Non-pigmented ciliary epithelial cell (primary cell): Measurements from ENCODE around the gene GPATCH2L.

Experiments used
- DNase-seq: peaks from one replicate; pipeline ENCODE4 v3.0.0-alpha.2; 2010; ENCODE audit warnings: low read depth

GPATCH2L gene

GRCh38 chr14:76201162-76201561, 49.4 kb downstream of the GPATCH2L start:
- DNase-seq = peak; percentile 69

DNA sequence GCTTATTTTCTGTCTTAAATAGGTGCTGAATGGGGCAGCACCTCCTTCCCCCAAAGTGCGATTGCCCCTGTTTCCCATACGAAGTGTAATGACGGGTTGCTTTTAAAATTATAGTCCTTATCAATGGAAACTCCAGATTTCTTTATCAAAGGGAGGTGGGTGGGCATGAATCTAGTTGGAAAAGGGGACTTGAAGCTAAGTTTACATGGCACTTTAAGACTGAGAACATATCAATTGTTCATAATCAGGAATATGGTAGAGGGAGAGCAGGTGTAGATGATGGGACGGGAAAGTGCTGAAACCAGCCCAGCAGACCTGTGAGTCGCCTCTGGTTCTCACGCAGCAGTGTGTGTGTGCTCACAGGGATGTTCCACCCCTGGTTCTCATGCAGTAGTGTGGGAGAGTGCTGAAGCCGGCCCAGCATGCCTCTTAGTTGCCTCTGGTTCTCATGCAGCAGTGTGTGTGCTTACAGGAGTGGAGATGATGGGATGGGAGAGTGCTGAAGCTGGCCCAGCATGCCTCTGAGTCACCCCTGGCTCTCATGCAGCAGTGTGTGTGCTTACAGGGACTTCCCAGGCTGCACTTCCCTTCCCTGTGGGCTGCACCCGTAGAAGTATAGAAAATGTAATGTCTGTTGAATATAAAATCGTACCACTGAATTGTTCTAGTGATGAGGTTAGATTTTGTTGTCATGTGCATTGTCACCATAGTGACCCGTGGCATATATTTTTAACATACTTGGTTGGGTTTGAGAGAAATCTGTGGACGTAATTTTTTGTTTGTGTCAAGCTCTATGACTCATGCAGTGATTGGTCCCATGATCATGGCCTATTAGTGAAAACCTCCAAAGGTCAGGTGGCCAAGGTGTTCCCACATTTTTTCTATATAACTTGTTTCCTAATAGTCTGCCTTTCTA, 51.6 kb downstream of the GPATCH2L start:
- peak; percentile 93 for DNase-seq

DNA sequence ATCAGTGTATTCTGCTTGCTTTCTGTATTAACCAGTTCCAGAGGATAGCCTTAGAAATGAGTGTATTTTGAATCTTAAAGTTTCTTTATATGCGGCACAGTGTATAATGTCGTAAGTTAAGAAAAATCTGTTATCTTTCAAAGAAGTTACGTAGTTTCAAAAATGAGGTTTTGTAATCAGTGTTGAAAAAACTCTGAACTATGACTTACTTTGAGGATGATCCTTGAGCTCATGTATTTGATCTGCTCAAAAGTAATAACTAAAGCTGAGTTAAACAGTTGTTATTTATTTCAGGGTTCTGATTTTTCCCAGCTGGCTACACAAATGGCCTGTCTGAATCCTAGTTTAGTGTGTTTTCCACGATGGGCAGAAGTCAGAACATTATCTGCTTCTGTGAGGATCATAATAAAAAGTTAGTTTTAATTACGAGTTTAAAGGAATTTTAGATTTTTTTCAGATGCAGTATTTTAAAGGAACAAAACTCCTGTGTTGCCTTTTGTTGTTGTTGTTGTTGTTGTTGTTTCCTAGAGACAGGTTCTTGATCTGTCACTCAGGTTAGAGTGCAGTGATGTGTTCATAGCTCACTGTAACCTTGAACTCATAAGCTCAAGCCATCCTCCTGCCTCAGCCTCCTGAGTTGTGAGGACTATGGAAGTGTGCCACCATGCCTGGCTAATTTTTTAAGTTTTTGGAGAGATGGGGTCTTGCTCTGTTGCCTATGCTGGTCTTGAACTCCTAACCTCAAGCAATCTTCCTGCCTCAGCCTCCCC, 52.9 kb downstream of the GPATCH2L start:
- DNase-seq = no peak

- no peak for DNase-seq
Measured at GRCh38 chr14:76205708-76206107, 54.0 kb downstream of the GPATCH2L start.

GRCh38 chr14:76208340-76208739, 56.6 kb downstream of the GPATCH2L start:
- no peak for DNase-seq

DNA sequence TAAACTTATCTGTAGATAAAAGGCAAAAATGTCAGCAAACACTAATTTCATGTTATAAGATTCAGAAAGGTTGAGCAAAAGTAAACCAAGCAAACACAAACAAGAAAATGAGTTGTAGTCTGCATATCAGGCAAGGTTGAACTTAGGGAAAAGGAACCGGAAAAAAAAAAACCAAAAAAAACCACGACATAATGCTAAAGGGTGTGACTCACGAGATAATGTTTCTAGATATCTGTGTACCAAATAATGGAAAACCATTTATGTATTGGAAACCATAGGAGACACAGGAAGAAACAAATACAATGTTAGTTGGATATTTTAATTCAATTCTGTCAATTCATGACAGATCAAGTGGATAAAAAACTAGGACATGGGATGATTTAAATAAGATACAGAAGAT, 60.5 kb downstream of the GPATCH2L start:
- DNase-seq = no peak

DNA sequence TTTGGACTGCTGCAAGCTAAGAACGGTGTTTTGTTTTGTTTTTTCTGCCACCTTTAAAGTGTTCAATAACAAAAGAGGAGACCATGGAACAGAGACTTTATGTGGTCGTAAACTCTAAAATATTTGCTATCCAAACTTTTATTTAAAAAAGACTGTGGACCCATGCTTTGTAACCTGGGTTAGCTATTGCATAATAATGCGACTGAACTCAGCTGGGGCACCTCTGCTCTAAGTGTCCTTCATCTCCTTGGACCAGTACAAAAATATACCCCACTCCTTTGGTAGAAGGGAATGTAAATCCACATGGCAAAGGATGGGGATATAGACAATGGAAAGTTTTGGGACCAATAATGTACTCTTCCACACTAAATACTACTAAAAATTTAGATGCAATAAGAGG, 65.5 kb downstream of the GPATCH2L start:
- DNase-seq = no peak

DNA sequence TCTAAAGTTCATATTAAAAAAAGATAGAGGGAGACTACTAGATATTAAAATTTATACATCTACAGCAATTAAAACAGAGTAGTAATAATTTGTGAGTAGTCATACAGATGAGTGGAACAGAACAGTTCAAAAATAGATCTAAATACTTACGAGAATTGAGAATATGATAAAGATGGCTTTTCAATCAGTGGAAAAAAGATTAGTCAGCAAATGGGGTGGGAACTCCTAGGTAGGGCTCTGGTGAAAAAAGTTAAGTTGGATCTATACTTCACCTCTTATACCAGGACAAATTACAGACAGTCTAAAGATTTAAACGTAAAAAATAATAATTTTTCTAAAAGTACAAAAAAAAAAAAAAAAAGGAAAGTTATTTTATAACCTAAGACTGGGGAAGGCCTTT, 66.9 kb downstream of the GPATCH2L start:
- DNase-seq = no peak

DNA sequence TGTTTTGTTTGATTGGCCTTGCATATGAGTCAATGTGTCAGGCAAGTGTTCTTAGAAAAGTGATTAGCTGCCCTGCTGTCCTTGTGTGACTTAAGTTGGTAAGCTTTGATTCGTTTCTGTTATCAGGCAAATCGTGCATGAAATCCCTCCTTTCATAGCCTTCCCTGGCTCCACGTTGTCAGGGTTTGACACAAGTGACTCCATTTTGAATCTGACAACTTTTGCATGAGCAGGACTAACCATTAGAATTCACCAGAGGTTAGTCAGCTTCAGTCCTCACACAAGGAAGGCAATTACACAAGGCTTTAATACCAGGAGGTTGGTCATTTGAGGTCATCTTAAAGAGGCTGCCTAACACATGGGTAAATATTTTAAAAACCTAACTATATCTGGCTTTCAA, 68.2 kb downstream of the GPATCH2L start:
- DNase-seq = no peak

GRCh38 chr14:76227450-76228050, 75.8 kb downstream of the GPATCH2L start:
- DNase-seq = peak; percentile 49

DNA sequence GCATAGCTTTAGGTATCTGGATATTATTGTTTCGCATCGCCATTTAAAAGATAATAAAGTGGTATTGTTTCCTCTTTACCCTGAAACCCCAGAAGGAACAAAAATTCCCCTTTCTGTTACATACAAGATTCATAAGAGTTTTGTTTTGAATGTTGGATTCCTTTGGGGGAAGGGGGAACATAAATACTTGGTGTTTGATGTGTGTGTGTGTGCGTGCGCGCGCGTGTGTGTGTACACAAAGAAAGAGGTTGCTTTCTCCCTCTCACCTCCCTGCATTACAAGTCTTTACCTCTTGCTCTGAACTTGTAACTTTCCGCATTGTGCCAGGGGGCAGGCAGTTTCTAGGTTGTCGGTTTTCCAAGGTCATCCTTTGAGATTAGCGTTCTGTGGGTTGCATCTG, 76.4 kb downstream of the GPATCH2L start:
- DNase-seq = no peak

- no peak for DNase-seq
Measured at GRCh38 chr14:76232800-76233199, 81.1 kb downstream of the GPATCH2L start.

DNA sequence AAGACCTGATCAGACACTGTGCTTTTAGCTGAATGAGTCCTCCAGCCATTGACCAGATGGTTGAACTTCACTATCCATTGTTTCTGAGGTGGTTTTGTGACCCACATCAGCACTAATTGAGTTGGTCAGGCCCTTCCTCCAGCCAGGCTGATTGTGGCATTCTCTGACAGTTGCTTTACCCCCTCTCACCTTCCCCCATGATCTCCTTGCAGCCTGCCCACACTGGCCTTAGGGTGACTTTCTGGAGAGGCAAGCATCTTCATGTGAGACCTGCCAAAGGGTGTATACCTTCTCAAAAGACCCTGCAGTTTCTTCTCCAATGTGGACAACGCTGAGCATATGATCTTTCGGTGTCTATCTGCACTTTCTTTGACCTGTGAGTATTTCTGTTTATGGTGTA, 83.9 kb downstream of the GPATCH2L start:
- DNase-seq = no peak

DNA sequence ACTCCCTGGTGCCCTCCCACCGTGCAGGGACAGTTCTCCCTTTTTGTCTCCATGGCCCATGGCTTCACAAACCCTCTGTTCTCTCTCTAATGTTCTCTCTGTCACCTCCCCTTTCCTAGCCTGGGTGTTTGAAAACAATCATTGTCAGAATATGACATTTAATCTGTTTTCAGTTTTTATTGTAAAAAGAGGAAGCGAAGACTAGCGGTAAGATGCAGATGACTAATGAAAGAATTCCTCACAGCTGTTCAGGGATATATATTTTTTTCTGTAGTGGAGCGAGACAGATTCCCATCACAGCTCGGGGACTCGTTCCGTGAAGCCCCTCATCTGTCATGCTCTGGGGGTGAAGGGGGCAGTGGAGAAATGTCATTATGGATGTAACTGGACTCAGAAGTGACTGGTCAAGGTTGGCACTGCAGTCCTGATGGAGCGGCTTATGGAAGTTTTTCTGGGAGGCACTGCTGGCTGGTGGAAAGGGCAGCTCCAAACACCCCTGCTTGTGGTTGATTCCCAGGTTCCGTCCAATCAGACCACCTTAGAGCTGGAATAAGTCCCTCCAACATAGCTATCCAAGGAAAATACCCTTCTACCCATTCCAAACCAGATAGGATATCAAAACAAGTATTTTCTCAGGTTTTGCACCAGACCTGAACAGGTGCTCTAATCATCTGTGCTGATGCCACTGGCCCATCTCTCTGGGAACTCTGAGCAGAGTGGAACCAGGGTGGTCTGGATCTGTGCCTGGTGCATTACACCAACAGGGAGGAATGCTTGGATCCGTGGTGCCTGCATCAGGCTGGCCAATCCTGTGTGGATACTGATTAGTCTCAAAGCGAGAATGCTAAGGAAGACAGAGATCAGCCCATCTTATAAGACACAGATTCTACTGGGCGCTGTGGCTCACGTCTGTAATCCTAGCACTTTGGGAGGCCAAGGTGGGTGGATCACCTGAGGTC, 84.7 kb downstream of the GPATCH2L start:
- no peak for DNase-seq

GRCh38 chr14:76237349-76237990, 85.7 kb downstream of the GPATCH2L start:
- DNase-seq = no peak

DNA sequence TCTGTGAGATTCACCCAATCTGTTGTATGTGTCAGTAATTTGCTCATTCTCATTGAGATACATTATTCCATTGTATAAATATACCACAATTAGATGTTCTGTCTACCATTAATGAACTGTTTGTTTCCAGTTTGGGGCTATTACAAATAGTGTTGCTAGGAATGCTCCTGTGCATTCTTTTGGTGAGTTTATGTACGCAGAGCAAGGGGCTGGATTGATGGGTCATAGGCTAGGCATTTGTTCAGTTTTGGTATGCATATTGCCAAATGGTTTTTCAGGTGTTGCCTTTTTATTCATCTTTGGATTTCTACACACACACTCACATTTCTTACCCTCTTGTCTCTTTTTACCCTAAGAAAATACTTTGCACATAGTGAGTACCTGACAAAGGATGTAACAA, 93.4 kb downstream of the GPATCH2L start:
- no peak for DNase-seq

- DNase-seq = no peak
Measured at GRCh38 chr14:76250302-76250701, 98.6 kb downstream of the GPATCH2L start.

DNA sequence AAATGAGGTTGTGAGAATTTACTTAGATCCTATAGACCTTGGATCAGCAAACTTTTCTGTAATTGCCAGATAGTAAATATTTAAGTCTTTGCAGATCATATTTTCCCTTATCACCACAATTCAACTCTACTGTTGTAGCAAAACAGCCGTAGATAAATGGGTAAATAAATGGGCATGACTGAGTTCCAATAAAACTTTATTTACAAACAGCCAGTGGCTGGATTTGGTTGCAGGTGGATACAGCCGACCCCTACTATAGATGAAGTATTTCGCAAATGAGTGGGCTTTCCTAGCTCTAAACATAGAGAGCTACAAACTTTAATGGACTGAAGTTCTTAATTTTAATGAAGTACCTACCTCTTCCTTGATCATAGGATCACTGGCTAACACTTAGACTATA, 100.7 kb downstream of the GPATCH2L start:
- no peak for DNase-seq

DNA sequence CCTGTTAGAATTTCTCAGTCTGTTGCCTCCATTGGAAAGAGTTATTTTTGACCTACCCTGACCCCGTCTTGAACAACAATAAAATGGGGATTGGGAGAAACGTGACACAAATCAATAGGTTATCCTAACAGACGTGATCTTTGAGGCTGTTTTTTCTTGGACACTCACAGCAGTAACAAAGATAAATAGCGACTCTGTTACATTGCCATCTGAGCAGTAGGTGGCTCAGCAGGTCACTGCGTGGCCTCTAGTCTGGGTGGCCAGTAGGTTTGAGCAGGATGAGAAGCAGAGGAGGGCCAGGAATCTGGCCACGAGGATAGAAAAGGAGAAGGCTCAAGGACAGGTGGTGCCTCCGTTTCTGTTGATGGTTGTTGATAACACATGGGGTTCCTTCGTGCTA, 101.4 kb downstream of the GPATCH2L start:
- DNase-seq = no peak

GRCh38 chr14:76256545-76256944, 104.8 kb downstream of the GPATCH2L start:
- no peak for DNase-seq

DNA sequence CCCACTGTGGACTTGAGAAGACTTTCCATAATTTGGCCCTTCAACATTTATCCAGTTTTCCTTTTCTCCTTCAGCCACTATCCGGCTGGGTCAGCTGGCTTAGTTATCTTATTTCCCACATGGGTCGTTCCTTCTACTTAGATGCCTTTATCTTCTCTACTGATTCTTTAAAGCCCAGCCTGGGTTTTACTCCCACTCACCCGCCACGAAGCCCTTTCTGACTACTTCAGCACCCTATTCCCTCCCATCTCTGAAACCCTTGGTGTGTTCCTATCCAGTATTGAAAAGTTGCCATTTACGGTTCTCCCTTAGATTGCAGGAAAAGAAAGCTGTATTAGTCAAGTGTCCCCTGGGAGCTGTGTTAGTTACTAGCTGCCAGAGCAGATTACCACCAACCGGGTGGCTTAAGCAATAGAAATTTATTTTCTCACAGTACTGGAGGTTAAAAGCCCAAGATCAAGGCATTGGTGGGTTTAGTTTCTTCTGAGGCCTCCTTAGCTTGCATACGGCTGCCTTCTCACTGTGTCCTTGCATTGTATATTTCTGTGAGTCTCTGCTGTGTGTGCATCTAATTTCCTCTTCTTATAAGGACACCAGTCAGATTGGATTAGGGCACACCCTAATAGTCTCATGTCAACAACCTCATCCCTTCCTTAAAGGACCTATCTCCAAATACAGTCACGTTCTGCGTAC, 105.5 kb downstream of the GPATCH2L start:
- DNase-seq = no peak
